Heart left ventricle (tissue), 13 donors: ENCODE results near the gene WAC.

Experiments used
- POLR2A ChIP-seq, 2 donors: fragments of 450-650 bp; IDR thresholded peaks; one replicate each; pipeline ENCODE4 v1.6.1; 2017; ENCODE audit warnings: antibody characterized with exemption in 2 of 2, mild to moderate bottlenecking in 2 of 2, moderate library complexity in 2 of 2
- TF ChIP-seq, protein P1 (sequence below), 12 donors: fragments of 200-600 bp; sonication (generic) in 4 of 12; IDR thresholded peaks; one replicate each; pipeline versions ENCODE4 v1.5.0 to v1.8.0; 2018 to 2022; ENCODE audit warnings: antibody characterized with exemption in 12 of 12, mild to moderate bottlenecking in 5 of 12
- donor health status: ischemic (EF 13 %, LVEDD 7.1; RV severe dilation, severe dysfunction).
- donor health status: DM: no; HTN: yes; CAD: no.
- donor health status: DM: no; HTN: no; CAD: no.
- donor health status: ischemic (EF 25% LVEDD 6.9; RV normal size, moderate dysfunction).
- donor health status: ischemic (EF 25% LVEDD 5.7; RV mildly dilated, moderate dysfunction).
- donor health status: ischemic (EF 35%, LVEDD 5.7; RV mildly dilated, moderate dysfunction).
- donor health status: nonischemic (EF 11% LVEDD 7.7; RV severe dilation, severe dysfunction).
- donor health status: DM: yes; HTN: yes; CAD: no.
- donor health status: PGD.
- donor health status: ischemic (EF 29% LVEDD 5.4; RV normal size, mild dysfunction).
- donor health status: nonischemic (EF 23%, LVEDD 6.1; RV moderate dilation, normal function).

DNA sequence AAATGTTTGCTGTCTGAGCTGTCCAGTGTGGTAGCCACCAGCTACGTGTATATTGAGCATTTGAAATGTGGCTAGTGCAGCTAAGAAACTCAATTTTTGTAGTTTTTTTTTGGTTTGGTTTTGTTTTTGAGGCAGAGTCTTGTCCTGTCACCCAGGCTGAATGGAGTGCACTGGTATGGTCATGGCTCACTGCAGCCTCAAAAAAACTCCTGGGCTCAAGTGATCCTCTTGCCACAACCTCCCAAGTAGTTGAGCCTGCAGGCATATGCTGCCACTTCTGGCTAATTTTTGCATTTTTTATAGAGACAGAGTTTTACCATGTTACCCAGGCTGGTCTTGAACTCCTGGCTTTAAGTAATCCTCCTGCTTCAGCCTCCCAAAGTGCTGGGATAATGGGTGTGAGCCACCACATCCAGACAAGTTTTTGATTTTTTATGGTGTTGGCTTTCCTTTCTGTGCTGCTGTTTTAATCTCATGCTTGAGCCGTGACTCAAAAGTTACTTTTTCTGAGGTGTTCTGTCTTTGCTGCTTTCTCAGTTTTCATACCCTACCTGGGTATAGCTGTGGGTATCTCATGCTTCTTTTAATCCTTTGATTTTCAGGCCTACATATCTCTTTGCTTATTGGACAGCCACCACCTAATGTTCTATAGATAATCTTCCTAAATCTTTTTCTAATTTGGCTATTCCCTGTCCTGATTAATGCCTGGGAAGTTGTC, 16.0 kb downstream of the WAC start:
- TF ChIP-seq, protein P1, sequence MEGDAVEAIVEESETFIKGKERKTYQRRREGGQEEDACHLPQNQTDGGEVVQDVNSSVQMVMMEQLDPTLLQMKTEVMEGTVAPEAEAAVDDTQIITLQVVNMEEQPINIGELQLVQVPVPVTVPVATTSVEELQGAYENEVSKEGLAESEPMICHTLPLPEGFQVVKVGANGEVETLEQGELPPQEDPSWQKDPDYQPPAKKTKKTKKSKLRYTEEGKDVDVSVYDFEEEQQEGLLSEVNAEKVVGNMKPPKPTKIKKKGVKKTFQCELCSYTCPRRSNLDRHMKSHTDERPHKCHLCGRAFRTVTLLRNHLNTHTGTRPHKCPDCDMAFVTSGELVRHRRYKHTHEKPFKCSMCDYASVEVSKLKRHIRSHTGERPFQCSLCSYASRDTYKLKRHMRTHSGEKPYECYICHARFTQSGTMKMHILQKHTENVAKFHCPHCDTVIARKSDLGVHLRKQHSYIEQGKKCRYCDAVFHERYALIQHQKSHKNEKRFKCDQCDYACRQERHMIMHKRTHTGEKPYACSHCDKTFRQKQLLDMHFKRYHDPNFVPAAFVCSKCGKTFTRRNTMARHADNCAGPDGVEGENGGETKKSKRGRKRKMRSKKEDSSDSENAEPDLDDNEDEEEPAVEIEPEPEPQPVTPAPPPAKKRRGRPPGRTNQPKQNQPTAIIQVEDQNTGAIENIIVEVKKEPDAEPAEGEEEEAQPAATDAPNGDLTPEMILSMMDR (IDR thresholded peaks at IDR 0.05) = no peak
- TF ChIP-seq POLR2A (IDR thresholded peaks at IDR 0.05) = no peak
